BE2C (cell line): ENCODE data around the gene LSAMP.

Experiments
- DNase-seq: peaks from one replicate; pipeline ENCODE4 v3.0.0-alpha.2; 2020
- H3K27me3 ChIP-seq: fragments of 250-450 bp; sonication (Bioruptor Pico); 2 replicates; pipeline ENCODE4 v1.5.1; 2020; ENCODE audit warnings: mild to moderate bottlenecking
- H3K36me3 ChIP-seq: fragments of 250-450 bp; sonication (Bioruptor Pico); 2 replicates; pipeline ENCODE4 v1.5.1; 2020; ENCODE audit warnings: mild to moderate bottlenecking
- H3K4me1 ChIP-seq: fragments of 250-450 bp; sonication (Bioruptor Pico); 2 replicates; pipeline ENCODE4 v1.5.1; 2020
- H3K4me3 ChIP-seq: 2 replicates; pipeline ENCODE4 v1.5.1; 2011; ENCODE audit warnings: low read depth, low read length
- H3K9me3 ChIP-seq: fragments of 250-450 bp; sonication (Bioruptor Pico); 2 replicates; pipeline ENCODE4 v1.5.1; 2020
- CTCF ChIP-seq: IDR thresholded peaks from 2 replicates; pipeline ENCODE4 v1.5.1; 2012; ENCODE audit warnings: mild to moderate bottlenecking, low read depth, low read length

The LSAMP gene

GRCh38 chr3:116298151-116298550, 147.1 kb downstream of the LSAMP start:
- Histone ChIP-seq H3K4me3 (no peak overlapping the region), H3K4me1 (no peaks in the 10 kb centered on the region), H3K27me3 (no peaks in the 10 kb centered on the region), H3K36me3 (no peaks in the 10 kb centered on the region), H3K9me3 (no peaks in the 10 kb centered on the region)
- DNase-seq: no peak
- TF ChIP-seq CTCF: no peak

- Histone ChIP-seq H3K36me3 (no peaks in the 10 kb centered on the region), H3K4me1 (no peaks in the 10 kb centered on the region), H3K4me3 (no peak overlapping the region), H3K27me3 (no peaks in the 10 kb centered on the region), H3K9me3 (no peaks in the 10 kb centered on the region)
- no peak for DNase-seq
- no peak for TF ChIP-seq CTCF
These were observed 154.1 kb downstream of the LSAMP start for GRCh38 chr3:116291141-116291540.

GRCh38 chr3:116288485-116288884, 156.8 kb downstream of the LSAMP start:
- H3K4me3 ChIP-seq: no peak overlapping the region
- H3K36me3 ChIP-seq: no peaks in the 10 kb centered on the region
- H3K4me1 ChIP-seq: no peaks in the 10 kb centered on the region
- no peak for DNase-seq
- no peaks in the 10 kb centered on the region for H3K9me3 ChIP-seq
- TF ChIP-seq CTCF: no peak
- H3K27me3 ChIP-seq: no peaks in the 10 kb centered on the region

- H3K4me1 ChIP-seq: no peaks in the 10 kb centered on the region
- no peaks in the 10 kb centered on the region for H3K27me3 ChIP-seq
- no peak for TF ChIP-seq CTCF
- DNase-seq: no peak
- no peak overlapping the region for H3K4me3 ChIP-seq
- no peaks in the 10 kb centered on the region for H3K36me3 ChIP-seq
- no peaks in the 10 kb centered on the region for H3K9me3 ChIP-seq
These were observed 159.4 kb downstream of the LSAMP start for GRCh38 chr3:116285781-116286421.

GRCh38 chr3:116281313-116282143, 163.8 kb downstream of the LSAMP start:
- no peaks in the 10 kb centered on the region for H3K4me1 ChIP-seq
- DNase-seq: no peak
- H3K27me3 ChIP-seq: no peaks in the 10 kb centered on the region
- no peaks in the 10 kb centered on the region for H3K36me3 ChIP-seq
- H3K9me3 ChIP-seq: no peaks in the 10 kb centered on the region
- H3K4me3 ChIP-seq: no peak overlapping the region
- TF ChIP-seq CTCF: no peak

- Histone ChIP-seq H3K4me1 (no peaks in the 10 kb centered on the region), H3K27me3 (no peaks in the 10 kb centered on the region), H3K4me3 (no peak overlapping the region), H3K36me3 (no peaks in the 10 kb centered on the region), H3K9me3 (no peaks in the 10 kb centered on the region)
- no peak for TF ChIP-seq CTCF
- no peak for DNase-seq
These were observed 165.1 kb downstream of the LSAMP start for GRCh38 chr3:116280130-116280740.
